Mammary epithelial cell (primary cell): Measurements from ENCODE around the gene OR2T34.

Source experiments
- CTCF ChIP-seq, 2 donors: IDR thresholded peaks in 1 of 2; conservative IDR thresholded peaks in 1 of 2; 2 replicates each; pipeline ENCODE4 v1.5.1; 2011 to 2012; ENCODE audit warnings: inconsistent platforms in 2 of 2, low read length in 2 of 2, mild to moderate bottlenecking in 2 of 2, control low read depth in 1 of 2, low read depth in 1 of 2; ENCODE audit not compliant: insufficient read depth in 1 of 2; ENCODE audit errors: extremely low read depth in 1 of 2
- EZH2 ChIP-seq: IDR thresholded peaks from 2 replicates; pipeline ENCODE4 v1.6.1; 2012; ENCODE audit warnings: low read length, inconsistent platforms, borderline replicate concordance

DNA sequence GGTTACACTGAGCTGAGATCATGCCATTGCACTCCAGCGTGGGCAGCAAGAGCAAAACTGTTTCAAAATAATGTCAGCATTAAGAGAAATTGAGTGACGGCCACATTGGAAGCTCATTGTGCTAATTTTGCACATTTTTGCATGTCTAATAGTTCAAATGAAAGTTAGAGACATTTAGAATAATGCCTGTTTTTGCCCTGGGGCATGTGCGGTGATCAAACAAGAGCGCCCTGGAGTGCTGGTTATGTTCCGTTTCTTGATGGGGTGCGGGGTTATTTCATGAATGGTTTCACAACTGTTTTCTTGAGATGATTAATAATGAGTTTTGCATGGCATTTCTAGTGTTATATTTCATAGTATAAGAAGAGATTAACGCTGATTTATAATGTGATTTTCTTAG, 47.2 kb upstream of the OR2T34 start:
- TF ChIP-seq CTCF (conservative IDR thresholded peaks at IDR 0.05 in 1 of 2, IDR thresholded peaks at IDR 0.05 in 1 of 2; ENCODE audit: extremely low read depth in 1 of 2, insufficient read depth in 1 of 2, low read depth in 1 of 2, low read length in 2 of 2), result no peak
- no peak for TF ChIP-seq EZH2
